ENCODE data around the gene TMEM35B.
"Not testable (repeated sequence)": the region's sequence is repeated elsewhere in the genome, so short reads cannot be mapped to it uniquely, and the experiment has no call there.

TMEM35B gene

GRCh38 chr1:34975771-34976170, 9.4 kb downstream of the TMEM35B start:
- peak; percentile 38 to 61 (median 41) for DNase-seq

DNA sequence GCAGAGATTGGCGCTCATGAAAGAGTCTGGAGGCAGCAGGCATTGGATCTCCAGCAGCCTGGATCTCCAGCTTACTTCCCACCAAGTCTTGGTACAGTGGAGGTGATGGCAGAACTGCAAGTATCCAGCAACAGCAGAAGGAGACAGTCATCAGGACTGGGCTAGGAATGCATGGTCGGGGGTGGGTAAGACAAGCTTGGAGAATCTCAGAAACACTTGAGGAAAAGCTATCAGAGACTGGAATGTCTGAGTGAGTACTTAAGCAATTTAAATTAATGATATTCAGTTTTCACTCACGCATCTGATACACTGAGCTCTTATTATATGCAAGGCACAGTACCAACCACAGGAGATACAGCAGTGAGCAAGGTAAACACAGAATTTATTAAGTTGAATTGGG, 9.8 kb downstream of the TMEM35B start:
- no peak for DNase-seq

DNA sequence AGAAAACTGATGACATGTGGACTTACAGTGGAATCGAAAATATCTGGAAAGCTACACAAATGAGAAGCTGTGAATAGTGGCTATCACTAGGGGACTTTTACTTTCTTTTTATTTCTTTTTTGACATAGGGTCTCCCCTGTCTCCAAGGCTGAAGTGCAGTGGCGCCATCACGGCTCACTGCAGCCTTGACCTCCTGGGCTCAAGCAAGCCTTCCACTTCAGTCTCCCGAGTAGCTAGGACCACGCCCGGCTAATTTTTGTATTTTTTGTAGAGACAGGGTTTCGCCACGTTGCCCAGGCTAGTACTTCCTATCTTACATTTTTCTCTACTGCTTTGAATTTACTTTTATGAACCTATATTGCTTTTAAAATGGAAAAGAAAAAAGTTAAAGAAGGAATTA, 10.5 kb downstream of the TMEM35B start:
- DNase-seq = no peak

DNA sequence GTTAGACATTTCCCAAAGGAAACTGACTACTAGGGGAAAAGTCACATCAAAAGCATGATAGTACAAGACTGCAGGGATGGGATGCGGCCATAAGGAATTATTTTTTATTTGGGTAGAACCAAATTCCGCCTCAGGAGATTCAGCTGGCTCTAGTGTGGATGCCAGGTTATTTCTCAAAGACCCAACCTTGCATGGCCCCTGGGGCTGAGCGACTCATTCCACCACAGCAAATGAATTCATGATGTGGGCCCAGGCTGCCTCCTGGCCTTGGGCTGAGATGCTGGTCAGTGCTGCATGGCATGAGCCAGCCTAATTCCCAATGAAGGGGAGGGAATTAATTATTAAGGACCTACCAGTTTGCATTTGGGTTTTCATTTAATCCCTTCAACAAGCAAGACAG, 11.8 kb downstream of the TMEM35B start:
- DNase-seq = no peak

GRCh38 chr1:34970829-34971228, 14.3 kb downstream of the TMEM35B start:
- no peak for DNase-seq

GRCh38 chr1:34970220-34970735, 14.9 kb downstream of the TMEM35B start:
- DNase-seq = no peak

GRCh38 chr1:34968297-34968696, 16.9 kb downstream of the TMEM35B start:
- DNase-seq = not testable (repeated sequence)

DNA sequence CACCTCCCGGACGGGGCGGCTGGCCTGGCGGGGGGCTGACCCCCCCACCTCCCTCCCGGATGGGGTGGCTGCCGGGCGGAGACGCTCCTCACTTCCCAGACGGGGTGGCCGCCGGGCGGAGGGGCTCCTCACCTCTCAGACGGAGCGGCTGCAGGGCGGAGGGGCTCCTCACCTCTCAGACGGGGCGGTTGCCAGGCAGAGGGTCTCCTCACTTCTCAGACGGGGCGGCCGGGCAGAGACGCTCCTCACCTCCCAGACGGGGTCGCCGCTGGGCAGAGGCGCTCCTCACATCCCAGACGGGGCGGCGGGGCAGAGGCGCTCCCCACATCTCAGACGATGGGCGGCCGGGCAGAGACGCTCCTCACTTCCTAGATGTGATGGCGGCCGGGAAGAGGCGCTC, 17.5 kb downstream of the TMEM35B start:
- DNase-seq = not testable (repeated sequence)

DNA sequence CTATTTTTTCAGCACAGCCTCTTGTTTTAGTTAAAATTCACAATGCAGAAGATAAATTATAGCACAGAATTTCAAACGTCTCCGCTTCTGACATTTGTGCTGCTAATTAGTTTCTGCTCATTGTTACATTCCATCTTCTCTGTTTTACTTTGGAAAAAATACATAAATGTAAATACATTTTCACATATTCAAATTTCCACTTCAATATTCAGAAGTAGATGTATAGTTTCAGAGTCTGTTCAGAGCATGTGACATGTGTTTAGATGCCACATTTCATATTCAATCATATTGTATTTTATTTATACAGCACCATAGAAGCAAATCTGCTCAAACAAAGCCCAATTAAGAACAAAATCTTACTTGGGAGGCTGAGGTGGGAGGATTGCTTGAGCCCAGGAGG, 19.6 kb downstream of the TMEM35B start:
- DNase-seq = no peak

DNA sequence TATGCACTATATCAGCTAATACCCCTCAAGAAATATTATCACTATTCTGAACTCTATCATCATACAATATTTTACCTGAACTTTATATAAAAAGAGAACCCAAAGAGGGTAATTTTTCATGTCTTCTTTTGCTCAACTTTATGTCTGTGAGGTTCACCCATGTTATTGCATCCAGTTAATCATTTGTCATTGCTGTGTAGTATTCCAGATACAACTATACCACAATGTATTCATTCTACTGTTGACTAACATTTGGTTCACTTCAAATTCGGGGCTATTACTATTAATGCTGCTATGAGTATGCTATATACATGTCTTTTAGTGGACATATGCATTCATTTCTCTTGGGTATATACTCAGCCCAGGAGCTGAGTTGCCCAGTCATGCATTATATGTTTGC, 34.7 kb downstream of the TMEM35B start:
- DNase-seq = no peak

GRCh38 chr1:34948739-34949138, 36.4 kb downstream of the TMEM35B start:
- not testable (repeated sequence) for DNase-seq

DNA sequence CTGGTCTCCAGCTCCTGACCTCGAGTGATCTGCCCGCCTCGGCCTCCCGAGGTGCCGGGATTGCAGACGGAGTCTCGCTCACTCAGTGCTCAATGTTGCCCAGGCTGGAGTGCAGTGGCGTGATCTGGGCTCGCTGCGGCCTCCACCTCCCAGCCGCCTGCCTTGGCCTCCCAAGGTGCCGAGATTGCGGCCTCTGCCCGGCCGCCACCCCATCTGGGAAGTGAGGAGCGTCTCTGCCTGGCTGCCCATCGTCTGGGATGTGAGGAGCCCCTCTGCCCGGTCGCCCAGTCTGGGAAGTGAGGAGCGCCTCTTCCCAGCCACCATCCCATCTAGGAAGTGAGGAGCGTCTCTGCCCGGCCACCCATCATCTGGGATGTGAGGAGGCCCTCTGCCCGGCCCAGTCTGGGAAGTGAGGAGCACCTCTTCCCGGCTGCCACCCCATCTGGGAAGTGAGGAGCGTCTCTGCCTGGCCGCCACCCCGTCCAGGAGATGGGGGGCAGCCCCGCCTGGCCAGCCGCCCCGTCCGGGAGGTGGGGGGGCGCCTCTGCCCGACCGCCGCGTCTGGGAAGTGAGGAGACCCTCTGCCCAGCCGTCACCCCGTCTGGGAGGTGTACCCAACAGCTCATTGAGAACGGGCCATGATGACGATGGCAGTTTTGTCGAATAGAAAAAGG, 37.4 kb downstream of the TMEM35B start:
- not testable (repeated sequence) for DNase-seq

DNA sequence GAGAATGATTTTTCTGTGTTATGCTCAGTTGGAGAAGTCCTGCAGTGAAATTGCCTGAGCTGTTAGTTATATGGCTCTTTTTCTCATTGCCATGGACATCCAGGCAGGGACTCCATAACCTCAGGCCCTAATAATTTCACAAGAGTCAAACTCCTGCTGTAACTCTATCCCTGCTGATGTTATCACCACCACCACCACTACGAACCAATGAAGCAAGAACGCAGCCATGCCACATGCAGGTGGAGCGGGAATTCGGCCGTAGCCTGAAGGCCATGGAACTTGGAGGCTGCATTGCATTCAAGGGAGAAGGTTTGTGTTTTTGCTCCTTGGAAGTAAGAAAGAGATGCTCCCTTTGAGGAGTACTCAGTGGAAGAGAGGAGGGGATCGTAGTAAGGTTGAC, 38.9 kb downstream of the TMEM35B start:
- no peak for DNase-seq

GRCh38 chr1:34941798-34942197, 43.3 kb downstream of the TMEM35B start:
- not testable (repeated sequence) for DNase-seq
